ENCODE data around the gene MSH6. TPM values are rescaled to one million over a fixed set of nuclear protein-coding genes. Genes with fewer than 3 reads are reported as not detected.

Gene MSH6
- total and polyA plus RNA-seq, 2 of the 13 experiments (the other 11 are each of a cell fraction or from before 2014, with no cell fraction given) = 20.8 to 113 TPM

- no peak for TF ChIP-seq ZFP36 (IDR thresholded peaks at IDR 0.05; ENCODE audit: borderline replicate concordance, low read depth, low read length, partially characterized antibody)
- TF ChIP-seq FOXA1 (IDR thresholded peaks at IDR 0.05) = no peak
- peak; percentile 47; the same call in 1 of the 2 replicates for TF ChIP-seq FOXA1 (CRISPR knock-in tag; IDR thresholded peaks at IDR 0.05)
- TF ChIP-seq CC2D1A (CRISPR knock-in tag; IDR thresholded peaks at IDR 0.05) = no peak
- TF ChIP-seq ZHX2 (IDR thresholded peaks at IDR 0.05; ENCODE audit: low read depth) = no peak
- no peak for TF ChIP-seq ZHX2 (CRISPR knock-in tag; IDR thresholded peaks at IDR 0.05; ENCODE audit: borderline replicate concordance)
- no peak for TF ChIP-seq ZNF205 (CRISPR knock-in tag; IDR thresholded peaks at IDR 0.05)
- no peak for TF ChIP-seq ZFX (CRISPR knock-in tag; IDR thresholded peaks at IDR 0.05; ENCODE audit: low read depth)
- TF ChIP-seq RARG (CRISPR knock-in tag; IDR thresholded peaks at IDR 0.05; ENCODE audit: low read depth) = no peak
- TF ChIP-seq ZSCAN22 (CRISPR knock-in tag; IDR thresholded peaks at IDR 0.05) = no peak
- TF ChIP-seq ZNF800 (CRISPR knock-in tag; IDR thresholded peaks at IDR 0.05) = no peak
- peak; percentile 30 for TF ChIP-seq AGO2 (optimal IDR thresholded peaks at IDR 0.05; ENCODE audit: low read depth, low read length)
- no peak for TF ChIP-seq NFKBIZ (CRISPR knock-in tag; IDR thresholded peaks at IDR 0.05)
- peak; percentile 25 for TF ChIP-seq TFDP2 (CRISPR knock-in tag; IDR thresholded peaks at IDR 0.05)
- TF ChIP-seq ZNF235 (CRISPR knock-in tag; IDR thresholded peaks at IDR 0.05; ENCODE audit: borderline replicate concordance) = peak; percentile 3; the same call in 1 of the 2 replicates
- no peak for TF ChIP-seq HNF1B (CRISPR knock-in tag; IDR thresholded peaks at IDR 0.05)
- no peak for TF ChIP-seq CENPX (CRISPR knock-in tag; IDR thresholded peaks at IDR 0.05)
Measured at GRCh38 chr2:47783486-47784351, 774 bp downstream of the MSH6 start (continued).
